Uterus (tissue), 2 donors: Measurements from ENCODE around the gene CLK3.

Experiments
- CTCF ChIP-seq, 4 experiments: fragments of 200-600 bp in 2 of 4; fragments of 450-650 bp in 2 of 4; sonication (generic) in 2 of 4; IDR thresholded peaks; one replicate each; pipeline ENCODE4 v1.5.1; 2016 to 2019; ENCODE audit warnings: antibody characterized with exemption in 4 of 4, mild to moderate bottlenecking in 2 of 4, moderate library complexity in 1 of 4
- POLR2A ChIP-seq, 2 donors: fragments of 450-650 bp; IDR thresholded peaks; one replicate each; pipeline ENCODE4 v1.6.1; 2016; ENCODE audit warnings: antibody characterized with exemption in 2 of 2, mild to moderate bottlenecking in 1 of 2, moderate library complexity in 1 of 2

GRCh38 chr15:74621546-74621920, 5.9 kb downstream of the CLK3 start:
- TF ChIP-seq CTCF (IDR thresholded peaks at IDR 0.05) (no peak), POLR2A (IDR thresholded peaks at IDR 0.05) (no peak)
